NB4 (cell line): ENCODE data around the gene IGSF6.

Experiments used
- TF ChIP-seq, protein P1 (sequence below): IDR thresholded peaks from one replicate; pipeline ENCODE4 v1.5.1; 2012; ENCODE audit warnings: low read depth, low read length
- TF ChIP-seq, protein P2 (sequence below): IDR thresholded peaks from 2 replicates; pipeline ENCODE4 v1.6.1; 2011; ENCODE audit warnings: low read depth, low read length

DNA sequence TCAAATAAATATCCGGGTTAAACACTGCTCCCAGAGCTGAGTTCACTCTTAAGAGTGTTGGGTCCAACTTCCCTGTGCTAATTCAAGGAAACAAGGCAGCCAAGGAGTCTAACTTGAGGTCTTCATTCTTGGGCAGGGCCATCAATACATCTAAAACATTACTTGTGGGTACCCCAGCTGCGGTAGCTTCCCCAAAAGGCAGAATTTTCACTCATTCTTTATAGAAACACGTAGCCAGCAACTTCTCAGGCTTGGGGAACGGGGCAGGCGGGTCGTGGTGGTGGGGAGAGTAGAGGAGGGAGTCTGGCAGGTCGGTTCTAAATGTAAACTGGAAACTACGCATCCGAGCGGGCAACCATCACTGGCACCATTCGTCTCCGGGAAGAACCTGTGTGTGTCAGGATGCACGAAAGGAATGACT lies 53.7 kb downstream of the IGSF6 start:
- TF ChIP-seq, protein P1, sequence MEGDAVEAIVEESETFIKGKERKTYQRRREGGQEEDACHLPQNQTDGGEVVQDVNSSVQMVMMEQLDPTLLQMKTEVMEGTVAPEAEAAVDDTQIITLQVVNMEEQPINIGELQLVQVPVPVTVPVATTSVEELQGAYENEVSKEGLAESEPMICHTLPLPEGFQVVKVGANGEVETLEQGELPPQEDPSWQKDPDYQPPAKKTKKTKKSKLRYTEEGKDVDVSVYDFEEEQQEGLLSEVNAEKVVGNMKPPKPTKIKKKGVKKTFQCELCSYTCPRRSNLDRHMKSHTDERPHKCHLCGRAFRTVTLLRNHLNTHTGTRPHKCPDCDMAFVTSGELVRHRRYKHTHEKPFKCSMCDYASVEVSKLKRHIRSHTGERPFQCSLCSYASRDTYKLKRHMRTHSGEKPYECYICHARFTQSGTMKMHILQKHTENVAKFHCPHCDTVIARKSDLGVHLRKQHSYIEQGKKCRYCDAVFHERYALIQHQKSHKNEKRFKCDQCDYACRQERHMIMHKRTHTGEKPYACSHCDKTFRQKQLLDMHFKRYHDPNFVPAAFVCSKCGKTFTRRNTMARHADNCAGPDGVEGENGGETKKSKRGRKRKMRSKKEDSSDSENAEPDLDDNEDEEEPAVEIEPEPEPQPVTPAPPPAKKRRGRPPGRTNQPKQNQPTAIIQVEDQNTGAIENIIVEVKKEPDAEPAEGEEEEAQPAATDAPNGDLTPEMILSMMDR: no peak
- TF ChIP-seq, protein P2, sequence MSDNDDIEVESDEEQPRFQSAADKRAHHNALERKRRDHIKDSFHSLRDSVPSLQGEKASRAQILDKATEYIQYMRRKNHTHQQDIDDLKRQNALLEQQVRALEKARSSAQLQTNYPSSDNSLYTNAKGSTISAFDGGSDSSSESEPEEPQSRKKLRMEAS: no peak
